ENCODE results near the gene AKNAD1.
"Not testable (repeated sequence)": the region's sequence is repeated elsewhere in the genome, so short reads cannot be mapped to it uniquely, and the experiment has no call there.

The AKNAD1 gene, protein sequence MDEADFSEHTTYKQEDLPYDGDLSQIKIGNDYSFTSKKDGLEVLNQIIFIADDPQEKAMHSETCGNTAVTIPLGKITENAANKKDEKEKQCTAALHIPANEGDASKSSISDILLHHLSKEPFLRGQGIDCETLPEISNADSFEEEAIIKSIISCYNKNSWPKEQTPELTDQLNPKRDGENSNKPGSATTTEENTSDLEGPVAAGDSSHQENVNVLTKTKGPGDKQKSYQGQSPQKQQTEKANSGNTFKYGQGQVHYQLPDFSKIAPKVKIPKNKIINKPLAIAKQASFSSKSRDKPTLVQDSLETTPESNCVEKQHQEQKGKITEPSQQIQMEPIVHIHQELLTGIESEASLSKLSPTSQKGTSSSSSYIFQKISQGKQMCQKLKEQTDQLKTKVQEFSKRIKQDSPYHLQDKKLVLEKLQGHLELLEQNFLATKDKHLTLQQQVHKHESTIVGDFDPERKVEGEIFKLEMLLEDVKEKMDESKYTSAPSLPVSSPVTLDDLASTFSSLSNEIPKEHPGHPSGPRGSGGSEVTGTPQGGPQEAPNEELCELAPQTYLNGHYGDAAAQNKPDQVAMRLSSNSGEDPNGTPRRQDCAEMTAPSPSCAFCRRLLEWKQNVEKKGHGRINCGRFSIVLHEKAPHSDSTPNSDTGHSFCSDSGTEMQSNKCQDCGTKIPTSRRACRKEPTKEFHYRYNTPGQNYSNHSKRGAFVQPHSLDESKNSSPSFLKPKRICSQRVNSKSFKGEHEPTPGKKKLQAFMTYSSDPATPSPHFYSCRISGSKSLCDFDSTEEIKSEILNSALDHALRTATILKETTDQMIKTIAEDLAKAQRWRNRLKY

DNA sequence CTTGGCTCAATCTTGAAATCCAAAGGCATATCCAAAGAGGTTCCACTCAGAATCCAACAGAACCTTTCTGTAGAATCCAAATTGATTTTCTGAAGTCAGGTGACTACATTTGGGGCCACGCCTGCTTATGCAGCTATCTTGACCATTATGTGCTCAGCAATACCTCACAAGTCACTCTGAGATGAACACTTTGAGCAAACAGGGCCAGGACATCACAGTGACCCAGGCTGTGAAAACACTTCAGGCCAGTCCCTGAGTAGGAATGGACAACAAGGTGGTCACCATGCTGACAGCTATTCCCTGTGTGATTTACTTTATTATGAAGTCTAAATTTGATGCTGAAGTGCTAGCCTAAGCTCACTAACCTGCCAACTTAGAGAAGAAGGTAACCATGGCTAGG, at the start of gene AKNAD1:
AKNAD1 (minus strand) TSS at position 101 of the 400 bp plus-strand sequence. CDS start 4,430 bp downstream, outside the sequence.
- no peak for DNase-seq

DNA sequence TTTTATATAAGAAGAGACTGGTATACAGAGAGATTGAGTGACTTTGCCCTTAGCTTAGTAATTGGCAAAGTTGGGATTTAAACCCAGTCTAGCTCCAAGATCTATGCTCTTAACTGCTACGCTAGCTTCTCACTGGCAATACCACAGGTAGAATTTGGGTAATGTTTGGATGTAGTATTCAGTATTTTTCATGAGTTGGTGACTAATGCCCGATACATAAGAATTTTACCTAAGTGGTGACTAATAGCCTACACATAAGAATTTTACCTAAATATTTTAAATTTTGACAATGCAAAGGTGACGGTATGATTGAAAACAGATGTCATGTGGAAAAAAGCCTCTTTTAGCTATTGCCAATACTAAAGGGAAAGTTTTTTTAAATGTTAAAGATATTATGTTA, 44.2 kb upstream of the AKNAD1 start:
- no peak for DNase-seq

DNA sequence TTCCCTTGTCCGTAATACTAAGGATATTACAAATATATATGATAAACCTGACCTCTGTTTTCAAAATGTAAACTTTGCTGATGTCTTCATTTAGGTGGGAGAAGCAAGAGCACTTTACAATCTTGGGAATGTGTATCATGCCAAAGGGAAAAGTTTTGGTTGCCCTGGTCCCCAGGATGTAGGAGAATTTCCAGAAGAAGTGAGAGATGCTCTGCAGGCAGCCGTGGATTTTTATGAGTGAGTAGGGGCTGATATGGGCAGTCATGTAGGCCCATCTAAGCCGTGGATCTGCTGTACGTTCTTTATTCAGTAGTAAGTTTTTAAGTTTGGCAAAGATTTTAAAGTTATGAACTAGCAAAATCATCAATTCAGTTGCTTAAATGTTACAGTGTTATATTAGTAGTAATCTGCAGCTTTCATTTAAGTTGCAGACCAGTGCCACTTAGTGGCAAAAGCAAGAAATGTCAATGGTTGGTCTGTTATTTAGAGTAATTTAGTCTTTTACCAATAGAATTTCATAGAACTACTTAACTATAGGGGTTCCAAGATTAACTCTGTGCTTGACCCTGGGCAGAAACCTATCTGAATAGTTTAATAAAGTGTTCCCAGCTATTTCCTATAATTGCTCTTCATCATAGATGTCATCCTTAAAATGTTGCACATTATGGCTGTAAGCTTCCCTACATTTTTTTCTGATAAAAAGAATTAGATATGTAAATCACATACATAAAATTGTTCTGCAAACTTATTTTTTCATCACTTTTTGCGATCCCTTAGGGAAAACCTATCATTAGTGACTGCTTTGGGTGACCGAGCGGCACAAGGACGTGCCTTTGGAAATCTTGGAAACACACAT, 41.2 kb upstream of the AKNAD1 start:
- DNase-seq, result peak; percentile 38

DNA sequence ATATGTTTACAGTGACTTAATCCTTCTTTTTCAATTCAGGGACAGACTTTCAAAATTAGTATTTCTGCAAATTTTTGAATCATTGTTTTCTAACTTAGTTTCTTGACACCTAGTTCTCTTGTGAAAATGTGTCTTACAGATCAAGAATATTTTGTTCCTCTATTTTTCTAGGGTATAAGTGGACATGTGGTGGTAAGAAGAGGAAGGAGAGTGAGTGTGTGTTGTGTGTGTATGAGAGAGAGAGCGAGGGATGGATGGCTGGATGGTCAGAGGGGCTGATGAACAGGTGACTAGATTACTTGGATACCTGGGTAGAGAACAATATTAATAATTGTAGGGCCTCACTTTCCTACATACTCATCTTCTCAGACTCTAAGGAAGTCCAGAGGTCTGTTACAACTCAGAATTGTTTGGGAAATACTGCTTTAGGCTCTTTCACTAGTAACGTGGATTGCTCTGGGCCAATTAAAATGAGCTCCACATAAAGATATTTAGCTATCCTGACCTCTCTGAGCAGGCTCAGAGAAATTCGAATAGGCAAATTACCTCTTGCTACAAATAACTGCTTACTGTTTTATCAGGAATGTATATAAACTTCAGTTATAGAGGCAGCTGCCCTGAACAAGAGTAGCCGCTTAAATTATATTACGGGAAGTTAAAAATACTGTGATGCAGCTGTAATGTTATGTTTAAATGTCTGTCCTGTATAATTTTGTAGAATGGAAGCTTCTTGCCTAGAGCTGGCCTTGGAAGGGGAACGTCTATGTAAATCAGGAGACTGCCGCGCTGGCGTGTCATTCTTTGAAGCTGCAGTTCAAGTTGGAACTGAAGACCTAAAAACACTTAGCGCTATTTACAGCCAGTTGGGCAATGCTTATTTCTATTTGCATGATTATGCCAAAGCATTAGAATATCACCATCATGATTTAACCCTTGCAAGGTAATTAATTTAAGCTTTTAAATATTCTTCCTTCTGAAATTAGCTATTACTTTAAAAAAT, 39.6 kb upstream of the AKNAD1 start:
- DNase-seq, result no peak

DNA sequence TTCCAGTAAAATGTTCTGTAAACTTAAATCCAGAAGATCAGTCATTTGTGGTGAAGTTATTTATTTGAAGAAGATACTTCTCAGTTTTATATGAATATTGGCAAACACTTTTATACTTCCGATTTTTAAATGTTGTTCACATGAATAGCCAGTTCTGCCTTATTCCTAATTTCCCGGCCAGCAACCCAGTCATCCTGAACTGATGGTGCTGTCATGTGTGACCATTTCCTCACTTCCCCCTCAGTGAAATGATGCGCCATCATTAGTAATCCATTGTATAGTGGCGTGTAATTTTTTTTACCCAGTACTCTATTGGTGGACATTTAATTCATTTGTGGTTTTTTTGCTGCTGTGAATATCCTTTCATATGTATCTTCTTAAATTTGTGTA, 36.2 kb upstream of the AKNAD1 start:
- DNase-seq, result no peak

DNA sequence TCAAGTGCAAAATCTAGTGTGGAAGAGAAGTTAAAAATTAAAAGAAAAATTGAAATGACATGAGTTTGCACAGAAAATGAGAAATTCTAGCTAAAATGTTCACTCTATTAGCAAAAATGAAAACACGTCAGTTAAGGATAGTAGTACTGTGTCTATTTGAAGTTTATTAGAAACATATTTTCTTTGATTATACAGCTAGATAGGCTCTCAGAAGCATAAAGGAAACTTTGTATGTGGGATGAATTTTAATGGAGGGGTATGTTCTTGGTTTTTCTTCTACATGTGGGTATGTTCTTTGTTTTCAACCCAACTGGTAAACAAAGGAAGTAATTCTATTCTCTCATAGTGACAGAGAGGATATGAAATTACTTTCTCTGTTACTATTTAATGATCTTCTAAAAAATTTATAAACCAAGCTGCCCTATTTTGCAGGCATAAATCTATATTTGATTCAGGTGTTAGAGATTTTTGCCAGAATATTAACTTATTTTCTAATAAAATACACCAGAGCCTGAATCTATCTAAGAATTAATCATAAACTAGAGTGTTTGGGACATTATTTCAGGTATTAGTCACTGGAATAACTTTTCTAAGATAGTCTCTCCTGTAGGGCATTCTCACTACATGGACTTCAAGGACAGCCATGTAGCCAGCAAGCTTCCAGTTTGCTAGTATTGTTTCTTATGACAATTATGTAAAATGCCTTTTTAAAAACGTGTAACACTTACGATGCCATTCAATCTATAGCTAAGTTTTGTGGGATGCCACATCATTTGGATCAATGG, 35.7 kb upstream of the AKNAD1 start:
- no peak for DNase-seq

DNA sequence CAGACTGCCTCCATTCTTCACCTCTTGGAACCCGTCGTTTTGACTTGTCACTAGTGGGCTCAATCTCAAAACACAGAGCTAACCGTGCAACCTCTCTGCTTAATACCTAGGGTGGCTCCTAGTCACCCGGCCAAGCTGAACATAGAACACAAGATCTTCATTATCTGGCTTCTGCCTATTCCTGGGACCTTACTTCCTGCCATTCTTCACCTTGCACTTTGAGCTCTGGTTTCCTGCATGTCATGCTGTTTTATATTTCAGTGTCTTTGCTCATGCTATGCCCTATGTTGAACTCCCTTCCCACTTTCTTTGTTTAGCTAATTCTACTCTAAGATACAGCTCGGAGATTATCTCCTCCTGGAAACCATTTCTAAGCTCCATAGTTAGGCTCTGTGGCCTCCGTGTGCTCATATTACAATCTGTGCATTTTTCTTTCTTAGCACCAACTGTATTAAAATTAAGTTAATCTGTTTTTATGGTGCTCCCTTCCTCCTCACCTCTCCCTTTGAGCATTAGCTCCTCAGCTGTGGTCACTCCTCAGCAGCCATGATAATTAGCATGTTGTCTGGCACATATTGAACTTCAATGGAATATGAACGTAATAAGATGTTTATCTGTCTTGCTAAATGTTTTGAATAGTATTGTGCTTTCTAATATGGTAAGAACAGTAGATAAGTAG, 33.0 kb upstream of the AKNAD1 start:
- no peak for DNase-seq

DNA sequence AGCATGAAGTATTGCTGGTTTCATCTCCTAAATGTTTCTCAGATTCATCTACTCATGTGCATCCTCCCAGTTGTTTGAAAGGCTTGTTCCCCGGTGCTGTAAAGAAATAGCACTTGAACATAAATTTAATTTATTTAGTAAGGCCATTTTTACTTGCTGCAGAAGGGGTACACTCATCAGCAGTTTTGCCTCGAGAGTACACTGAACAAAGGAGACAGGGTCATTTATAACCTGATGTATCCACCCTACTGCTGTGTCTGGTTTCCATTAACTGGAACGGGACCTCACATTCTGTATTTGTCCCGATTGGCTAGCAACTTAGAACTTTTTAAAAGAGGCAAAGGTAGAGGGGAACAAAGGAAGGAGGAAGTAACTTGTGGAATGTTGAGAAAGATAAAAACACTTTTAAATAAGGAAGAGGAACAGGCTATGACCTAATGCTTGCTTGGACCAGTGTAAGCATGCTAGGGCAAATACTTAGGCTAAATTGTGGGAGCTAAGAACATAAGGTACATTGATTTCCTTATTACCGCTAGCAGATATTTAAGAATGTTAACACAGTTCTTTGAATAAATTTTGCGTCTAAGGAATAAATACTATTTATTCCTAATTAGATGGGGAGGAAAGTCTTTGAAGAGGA, 32.2 kb upstream of the AKNAD1 start:
- not testable (repeated sequence) for DNase-seq

DNA sequence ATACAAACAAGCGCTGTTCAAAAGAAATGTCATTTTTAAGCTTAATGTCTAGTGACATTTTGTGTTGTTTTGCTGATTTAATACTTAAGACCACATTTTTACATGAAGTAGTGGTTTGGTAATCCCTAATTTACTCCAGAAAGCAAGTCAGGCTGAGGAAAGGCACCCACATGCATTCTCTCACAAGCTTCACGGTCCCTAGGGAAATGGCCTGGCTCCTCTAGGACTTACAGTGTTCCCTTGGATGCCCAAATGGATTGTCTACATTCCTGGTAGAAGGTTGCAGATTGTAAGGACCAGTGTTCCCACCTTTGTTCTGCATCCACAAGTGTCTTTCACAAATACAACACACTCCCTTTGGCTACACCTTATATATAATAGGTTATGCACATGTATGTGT, 29.4 kb upstream of the AKNAD1 start:
- no peak for DNase-seq

DNA sequence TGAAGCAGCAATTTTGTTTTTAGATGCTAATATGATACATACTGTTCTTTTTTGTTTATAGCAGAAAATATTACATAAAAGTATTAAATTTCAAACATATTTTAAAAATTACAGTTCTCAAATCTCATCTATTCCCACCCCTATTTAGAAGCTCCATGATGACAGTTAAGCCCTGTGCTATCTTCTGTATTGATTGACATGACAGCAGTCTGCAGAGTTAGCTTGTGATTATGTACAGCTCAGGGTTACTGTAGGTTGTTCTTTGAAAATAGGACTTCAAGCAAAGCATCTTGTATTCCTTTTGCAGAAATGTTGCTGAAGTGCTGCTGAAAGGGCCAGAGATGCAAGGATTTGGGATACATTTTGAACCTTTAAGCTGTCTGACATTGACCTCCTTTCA, 28.1 kb upstream of the AKNAD1 start:
- DNase-seq, result no peak

DNA sequence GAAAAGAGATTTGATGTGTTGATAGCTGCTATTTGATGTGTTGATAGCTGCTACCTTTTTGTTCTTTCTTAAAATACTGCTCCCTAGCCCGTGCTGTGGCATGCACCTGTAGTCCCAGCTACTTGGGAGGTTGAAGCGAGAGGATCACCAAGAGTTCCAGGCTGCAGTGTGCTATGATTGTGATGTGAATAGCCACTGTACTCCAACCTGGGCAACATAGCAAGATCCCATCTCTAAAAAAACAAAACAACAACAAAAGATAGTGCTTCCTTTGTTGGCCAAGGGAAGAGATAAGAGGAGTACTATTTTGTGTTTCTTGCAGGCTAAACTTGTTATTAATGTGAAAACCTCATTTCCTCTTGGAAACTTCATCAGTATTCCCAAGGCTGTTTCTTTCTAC, 25.9 kb upstream of the AKNAD1 start:
- no peak for DNase-seq

DNA sequence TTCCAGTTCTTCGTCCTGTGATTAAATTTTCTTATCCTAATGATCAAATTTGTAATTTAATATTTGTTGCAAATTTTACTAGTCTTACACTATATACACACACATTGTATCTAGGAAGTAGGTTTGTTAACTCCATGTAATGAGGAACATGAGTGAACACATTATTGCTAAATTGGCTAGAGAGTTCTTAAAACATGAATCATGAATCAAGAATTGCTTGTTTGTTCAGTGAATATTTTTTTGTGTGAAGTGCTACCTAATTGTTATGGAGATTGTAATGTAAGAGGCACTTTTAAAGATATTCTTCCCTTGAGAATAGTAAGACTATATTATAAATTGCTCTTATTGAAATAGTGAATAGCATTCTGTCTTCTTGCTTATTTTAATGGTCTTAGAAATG, 24.5 kb upstream of the AKNAD1 start:
- no peak for DNase-seq

DNA sequence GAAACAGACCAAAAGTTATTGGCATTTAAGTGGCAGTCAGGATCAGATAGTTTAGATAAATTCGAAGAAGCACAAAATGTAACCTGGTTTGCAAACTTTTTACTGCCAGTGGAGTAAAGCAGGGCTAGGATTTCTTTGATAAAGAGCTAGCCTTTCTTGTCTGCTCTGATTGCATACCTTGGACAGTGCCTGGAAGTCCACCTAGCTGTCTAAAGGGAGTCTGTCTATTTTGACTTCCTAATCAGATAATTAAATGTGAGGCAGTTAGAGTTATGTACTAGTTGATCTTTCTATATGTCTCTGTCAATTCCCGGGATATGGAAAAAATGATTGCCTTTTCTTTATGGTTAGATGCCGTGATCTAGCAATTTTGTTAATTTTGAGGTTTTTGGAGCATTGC, 24.0 kb upstream of the AKNAD1 start:
- no peak for DNase-seq

DNA sequence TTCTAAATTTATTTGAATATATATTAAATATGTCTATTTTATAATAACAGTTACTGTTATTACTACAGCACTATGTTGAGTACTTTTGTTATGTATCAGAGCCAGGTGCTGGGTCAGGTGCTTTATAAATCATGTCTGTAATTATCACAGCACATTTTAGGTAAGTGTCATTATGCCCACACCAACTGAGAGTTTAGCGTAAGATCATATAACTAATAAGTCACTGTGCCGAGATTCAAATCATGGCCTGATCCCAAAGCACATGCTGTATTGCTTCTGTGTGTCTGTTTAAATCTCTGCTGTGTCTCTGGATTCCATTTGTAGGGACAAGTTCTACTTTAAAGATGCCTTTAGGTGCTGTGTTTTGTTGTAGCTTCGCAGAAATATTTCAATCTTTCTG, 21.8 kb upstream of the AKNAD1 start:
- no peak for DNase-seq

DNA sequence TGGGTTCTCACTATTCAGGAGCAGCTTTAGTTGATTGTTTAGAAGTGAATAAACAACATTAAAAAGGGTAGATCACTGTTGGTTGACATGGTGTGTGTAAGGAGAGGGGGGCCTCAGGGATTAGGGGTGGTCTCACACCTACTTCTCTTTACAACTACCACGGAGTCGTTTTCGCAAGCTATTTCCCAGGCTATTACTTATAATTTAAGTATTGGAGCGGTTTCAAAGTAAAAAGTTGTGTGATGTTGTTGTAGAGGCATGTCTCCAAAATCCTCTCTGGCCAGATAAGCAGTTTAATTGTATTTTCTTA, 21.2 kb upstream of the AKNAD1 start:
- DNase-seq, result no peak

DNA sequence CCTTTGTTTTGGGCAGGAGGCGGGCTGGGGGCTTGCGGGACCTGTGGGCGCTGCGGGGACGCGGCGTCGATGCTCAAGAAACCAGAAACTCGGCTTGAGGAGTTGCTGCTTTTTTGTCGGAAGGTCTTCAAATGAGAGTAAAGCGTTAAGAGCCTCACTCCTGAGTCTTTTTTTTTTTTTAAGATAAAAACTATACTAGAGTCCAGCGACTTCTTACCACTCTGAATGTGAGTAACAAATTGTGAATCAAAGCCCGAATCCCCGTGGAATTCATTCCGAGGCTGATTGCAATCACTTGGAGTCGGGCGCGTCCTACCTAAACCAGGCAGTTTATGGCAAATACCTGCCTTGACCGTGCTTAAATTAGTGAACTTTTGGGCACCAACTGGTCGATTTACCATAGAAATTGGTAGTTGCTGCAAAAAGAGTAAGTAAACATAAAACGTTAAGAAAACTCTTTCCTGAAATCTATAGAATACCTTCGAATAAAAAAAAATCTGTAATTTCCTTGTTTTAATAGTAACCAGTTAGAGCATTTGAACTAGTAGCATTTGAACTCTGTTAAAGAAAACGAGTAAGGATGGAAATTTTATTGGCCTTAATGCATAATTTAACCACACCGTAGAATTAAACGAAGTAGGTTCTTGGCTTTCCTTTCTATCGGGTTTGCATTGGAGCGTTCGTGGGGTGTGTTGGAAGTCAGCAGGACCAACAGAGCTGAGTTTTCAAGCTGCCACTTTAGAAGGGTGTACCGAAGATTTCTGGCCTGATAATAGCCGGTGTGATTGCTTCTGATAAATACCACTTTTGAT, 20.7 kb upstream of the AKNAD1 start:
- DNase-seq, result peak; percentile 52

DNA sequence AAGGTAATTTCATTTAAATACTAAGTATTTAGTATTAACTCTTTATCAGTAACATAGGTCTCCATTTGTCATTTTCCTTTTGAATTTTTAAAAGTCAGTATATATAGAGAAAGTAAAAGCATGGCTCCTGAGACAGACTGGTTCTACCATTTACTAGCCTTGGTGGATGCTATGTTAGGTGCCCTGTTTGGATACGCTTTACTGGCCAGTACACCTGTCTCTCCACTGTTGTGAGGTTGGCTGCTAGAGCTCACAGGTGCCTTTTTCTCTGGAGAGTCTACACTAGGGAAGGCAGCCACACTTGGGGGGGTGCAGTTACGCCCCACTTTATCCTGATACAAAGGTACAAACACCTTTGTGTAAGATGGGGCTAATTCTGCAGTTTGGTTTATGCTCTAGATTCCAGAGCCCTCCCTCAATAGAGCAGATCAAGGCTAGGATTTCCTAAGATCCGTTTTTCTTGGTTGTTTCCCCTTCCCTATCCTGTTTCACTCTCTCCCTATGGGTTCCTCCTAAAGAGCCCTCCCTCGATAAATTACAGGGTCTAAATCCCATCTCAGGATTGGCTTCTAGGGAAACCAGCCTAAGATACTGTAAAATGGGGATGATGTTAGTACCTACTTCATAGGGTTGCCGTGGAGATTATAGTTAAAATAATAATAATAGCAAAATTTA, 14.3 kb upstream of the AKNAD1 start:
- no peak for DNase-seq

DNA sequence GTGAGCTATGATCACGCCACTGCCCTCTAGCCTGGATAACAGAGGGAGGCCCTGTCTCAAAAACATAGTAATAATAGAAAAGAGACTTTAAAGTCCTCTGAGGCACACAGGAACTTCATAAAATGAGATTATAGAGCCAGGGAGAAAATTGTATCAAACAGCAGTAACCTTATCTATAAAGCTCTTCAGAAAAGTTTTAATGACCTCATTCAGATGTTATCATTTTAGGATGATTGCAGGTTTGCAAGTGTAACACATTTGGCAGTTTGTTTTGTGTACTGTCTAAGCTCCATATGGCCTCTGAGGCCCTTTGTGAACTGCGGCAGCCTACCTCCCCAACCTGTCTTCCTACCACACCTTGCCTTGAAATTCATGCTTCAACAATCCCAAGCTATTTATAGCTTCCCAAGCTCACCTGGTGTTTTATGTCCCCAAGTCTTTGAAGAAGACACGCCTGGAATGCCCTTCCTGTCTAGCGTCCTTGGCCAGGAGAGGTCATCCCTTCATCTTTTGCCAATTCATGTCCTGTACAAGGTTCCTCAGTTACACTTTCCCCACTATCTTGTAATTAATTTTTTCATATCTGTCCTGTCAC, 8.5 kb upstream of the AKNAD1 start:
- no peak for DNase-seq
